Activated CD8-positive, alpha-beta memory T cell treated with anti-CD3 and anti-CD28 coated beads, Interleukin-2, amount 50 U/mL, for 48 hours (primary cell): ENCODE measurements around the gene SLC52A1.
A peak's percentile ranks its signal among the peaks of the same experiment; 100 is the strongest.

ENCODE experiments used
- DNase-seq: peaks from one replicate; pipeline ENCODE4 v3.0.0-alpha.2; 2020

SLC52A1 gene

GRCh38 chr17:4986951-4987766, 48.1 kb downstream of the SLC52A1 start, which contains the start of gene CAMTA2:
Gene CAMTA2 (minus strand): TSS chr17:4987675. CDS start chr17:4986222, 1,453 bp downstream.
- peak; percentile 95 for DNase-seq

GRCh38 chr17:4986403-4986802, 48.8 kb downstream of the SLC52A1 start:
- DNase-seq = no peak
